Small intestine (tissue), 7 donors: ENCODE results near the gene RHEB. TPM values are rescaled to one million over a fixed set of nuclear protein-coding genes. Genes with fewer than 3 reads are reported as not detected.

Source experiments
- DNase-seq, 2 donors: peaks; one replicate each; pipeline versions ENCODE4 v3.0.0 to v3.0.0-alpha.2; 2013
- FAIRE-seq: peaks from 2 replicates; lab custom pipeline; 2012; peaks lifted over from hg19 to GRCh38; lab: Jason Lieb, UNC
- H3K27ac ChIP-seq, 3 donors: one replicate each; pipeline ENCODE4 v1.5.1; 2013; ENCODE audit warnings: low read length in 2 of 3, mild to moderate bottlenecking in 2 of 3, control low read depth in 1 of 3, inconsistent platforms in 1 of 3, low read depth in 1 of 3, moderate library complexity in 1 of 3
- H3K27me3 ChIP-seq, 3 donors: one replicate each; pipeline ENCODE4 v1.6.1; 2013; ENCODE audit warnings: low read length in 3 of 3, inconsistent platforms in 1 of 3; ENCODE audit not compliant: control insufficient read depth in 3 of 3, insufficient read depth in 3 of 3
- H3K36me3 ChIP-seq, 3 donors: one replicate each; pipeline ENCODE4 v1.6.1; 2013; ENCODE audit warnings: low read length in 3 of 3, inconsistent platforms in 1 of 3, low read depth in 1 of 3, mild to moderate bottlenecking in 1 of 3, moderate library complexity in 1 of 3; ENCODE audit not compliant: control insufficient read depth in 3 of 3, insufficient read depth in 2 of 3
- H3K4me1 ChIP-seq, 3 donors: one replicate each; pipeline ENCODE4 v1.6.1; 2013; ENCODE audit warnings: low read length in 2 of 3, inconsistent platforms in 1 of 3, low read depth in 1 of 3, mild to moderate bottlenecking in 1 of 3, moderate library complexity in 1 of 3; ENCODE audit not compliant: control insufficient read depth in 3 of 3, insufficient read depth in 2 of 3
- H3K4me3 ChIP-seq, 3 donors: one replicate each; pipeline ENCODE4 v1.5.1; 2013; ENCODE audit warnings: low read length in 3 of 3, control low read depth in 1 of 3, inconsistent platforms in 1 of 3, low read depth in 1 of 3, mild to moderate bottlenecking in 1 of 3, moderate library complexity in 1 of 3
- H3K9me3 ChIP-seq, 2 donors: one replicate each; pipeline ENCODE4 v1.6.1; 2013; ENCODE audit warnings: low read depth in 1 of 2, low read length in 1 of 2; ENCODE audit not compliant: control insufficient read depth in 2 of 2, insufficient read depth in 1 of 2
- WGBS, 3 donors: extraction: QIAGEN DNeasy Blood & Tissue Kit; methylation state at CpG; one replicate each; pipeline ENCODE4 v1.1.7; 2013; 5-methylcytosine and 5-hydroxymethylcytosine counted together
- polyA plus RNA-seq, 4 donors: library from polyadenylated mRNA; stranded (reverse) in 3 of 4; unstranded in 1 of 4; fragments of 200-250 nt in 3 of 4; fragments of 120-200 nt in 1 of 4; gene quantifications; one replicate each; pipeline versions ENCODE4 v1.2.1 to v1.2.3, GENCODE V29; 2013
- donor health status: healthy with polysubstance abuse.
- donor health status: control.
- donor health status: control.
- donor health status: Bipolar disorder and iron deficiency.
- donor health status: healthy.

The RHEB gene
- polyA plus RNA-seq, 4 donors: 54.4 to 84.6 (median 64.4) TPM

- DNase-seq (peak in 1 of 2 donors; percentile 52), FAIRE-seq (no peak)
- Histone ChIP-seq H3K4me3 (no peak overlapping the region), H3K27ac (no peak overlapping the region), H3K36me3 (peaks cover 4 to 30% (median 6%) of the 10 kb centered on the region in 3 donors), H3K4me1 (peaks cover 2 to 8% (median 5%) of the 10 kb centered on the region in 3 donors), H3K27me3 (no peaks in the 10 kb centered on the region), H3K9me3 (no peaks in the 10 kb centered on the region)
- WGBS, 3 donors: 55 to 81% (median 78%) methylated on average over 7 of the region's 7 CpGs
Measured at GRCh38 chr7:151484971-151485707, 34.6 kb downstream of the RHEB start.

- Histone ChIP-seq H3K4me3 (no peak overlapping the region), H3K4me1 (peaks cover 2 to 8% (median 5%) of the 10 kb centered on the region in 3 donors), H3K9me3 (no peaks in the 10 kb centered on the region), H3K27ac (no peak overlapping the region), H3K36me3 (peaks cover 0 to 27% (median 2%) of the 10 kb centered on the region in 3 donors), H3K27me3 (no peaks in the 10 kb centered on the region)
- FAIRE-seq (no peak), DNase-seq (no peak)
- 91 to 94% (median 92%) methylated on average over 1 of the region's 1 CpG for WGBS, 3 donors
Measured at GRCh38 chr7:151483711-151483983, 36.0 kb downstream of the RHEB start.

GRCh38 chr7:151482883-151483710 is 36.6 kb downstream of the RHEB start:
- Histone ChIP-seq H3K4me1 (peaks cover 2 to 8% (median 5%) of the 10 kb centered on the region in 3 donors), H3K36me3 (peaks cover 0 to 29% (median 0%) of the 10 kb centered on the region in 3 donors), H3K4me3 (no peak overlapping the region), H3K27ac (no peak overlapping the region), H3K9me3 (no peaks in the 10 kb centered on the region), H3K27me3 (no peaks in the 10 kb centered on the region)
- FAIRE-seq (no peak), DNase-seq (no peak)
- 83 to 88% (median 87%) methylated on average over 8 of the region's 8 CpGs for WGBS, 3 donors

GRCh38 chr7:151481650-151482505 is 37.8 kb downstream of the RHEB start:
- H3K27me3 ChIP-seq: no peaks in the 10 kb centered on the region
- H3K36me3 ChIP-seq: peaks cover 0 to 22% (median 4%) of the 10 kb centered on the region in 3 donors
- 86 to 88% (median 87%) methylated on average over 4 of the region's 4 CpGs for WGBS, 3 donors
- H3K27ac ChIP-seq: peak overlapping the region in 2 of 3 donors; percentile 12 to 54
- FAIRE-seq (no peak), DNase-seq (no peak)
- H3K4me3 ChIP-seq: no peak overlapping the region
- peaks cover 2 to 8% (median 5%) of the 10 kb centered on the region in 3 donors for H3K4me1 ChIP-seq
- no peaks in the 10 kb centered on the region for H3K9me3 ChIP-seq

GRCh38 chr7:151477867-151478266 is 41.8 kb downstream of the RHEB start:
- H3K9me3 ChIP-seq: no peaks in the 10 kb centered on the region
- WGBS, 3 donors: 92 to 95% (median 93%) methylated on average over 7 of the region's 7 CpGs
- DNase-seq: no peak
- H3K27me3 ChIP-seq: no peaks in the 10 kb centered on the region
- FAIRE-seq: no peak
- no peak overlapping the region for H3K4me3 ChIP-seq
- H3K36me3 ChIP-seq: peaks cover 0 to 19% (median 7%) of the 10 kb centered on the region in 3 donors
- H3K27ac ChIP-seq: no peak overlapping the region
- H3K4me1 ChIP-seq: no peaks in the 10 kb centered on the region

GRCh38 chr7:151472644-151473380 is 46.9 kb downstream of the RHEB start:
- Histone ChIP-seq H3K4me3 (no peak overlapping the region), H3K27ac (peak overlapping the region in 1 of 3 donors; percentile 64), H3K27me3 (no peaks in the 10 kb centered on the region), H3K9me3 (no peaks in the 10 kb centered on the region), H3K36me3 (peaks cover 4 to 34% (median 19%) of the 10 kb centered on the region in 3 donors), H3K4me1 (no peaks in the 10 kb centered on the region)
- no peak for DNase-seq
- FAIRE-seq: no peak
- 81 to 87% (median 86%) methylated on average over 17 of the region's 17 CpGs for WGBS, 3 donors

- Histone ChIP-seq H3K27me3 (no peaks in the 10 kb centered on the region), H3K36me3 (peaks cover 7 to 47% (median 19%) of the 10 kb centered on the region in 3 donors), H3K4me1 (no peaks in the 10 kb centered on the region), H3K9me3 (no peaks in the 10 kb centered on the region), H3K4me3 (no peak overlapping the region), H3K27ac (no peak overlapping the region)
- FAIRE-seq (no peak), DNase-seq (no peak)
- 87 to 90% (median 87%) methylated on average over 2 of the region's 2 CpGs for WGBS, 3 donors
Measured at GRCh38 chr7:151470711-151471110, 49.0 kb downstream of the RHEB start.
